ENCODE data around the gene ZBTB47. TPM values are rescaled to one million over a fixed set of nuclear protein-coding genes. Genes with fewer than 3 reads are reported as not detected.

ZBTB47 gene
- total RNA-seq, 1 donor = 41.3 TPM

DNA sequence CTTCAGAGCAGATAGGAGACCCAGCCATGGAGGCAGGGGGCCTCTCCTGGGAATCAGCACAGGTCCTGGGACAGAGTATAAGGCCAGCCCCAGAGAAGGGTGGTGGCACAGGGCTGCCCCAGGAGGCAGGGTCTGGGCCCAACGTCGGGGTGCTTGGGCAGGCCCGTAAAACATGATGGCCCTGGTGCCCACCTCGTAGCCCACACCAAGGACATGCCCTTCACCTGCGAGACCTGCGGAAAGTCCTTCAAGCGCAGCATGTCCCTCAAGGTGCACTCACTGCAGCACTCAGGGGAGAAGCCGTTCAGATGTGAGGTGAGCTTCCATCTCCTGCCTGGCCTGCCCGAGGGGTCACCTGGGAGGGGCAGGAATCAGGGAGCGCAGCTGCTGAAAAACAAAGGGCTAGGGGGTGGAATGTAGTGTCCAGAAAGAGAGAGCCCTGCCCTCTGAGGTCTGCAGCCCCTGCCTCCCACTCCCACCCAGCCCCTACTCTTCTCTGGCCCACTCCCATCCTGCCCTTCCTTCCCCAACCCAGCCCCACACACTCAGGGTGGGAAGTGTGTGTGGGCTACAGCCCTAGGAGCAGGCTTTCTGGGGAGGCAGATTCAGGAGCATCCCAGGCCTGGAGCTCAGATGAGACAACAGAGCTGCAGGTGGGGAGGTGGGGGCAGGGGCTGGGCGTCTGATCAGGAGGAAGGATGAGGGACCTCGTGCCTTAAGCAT, 9.5 kb downstream of the ZBTB47 start:
- no peaks in the 10 kb centered on the region for H3K9me3 ChIP-seq (ENCODE audit: low read depth, low read length)
- peaks cover 9% of the 10 kb centered on the region for H3K4me1 ChIP-seq (ENCODE audit: insufficient read depth, low read length)
- H3K27me3 ChIP-seq (ENCODE audit: insufficient read depth, low read length) = no peaks in the 10 kb centered on the region
- H3K27ac ChIP-seq (ENCODE audit: low read depth, low read length) = no peak overlapping the region
- peak; percentile 78 for DNase-seq (ENCODE audit: insufficient read length, low spot score, missing footprints)
- no peak overlapping the region for H3K4me2 ChIP-seq (ENCODE audit: insufficient read depth, low read length)
- no peak overlapping the region for H3K4me3 ChIP-seq (ENCODE audit: insufficient read depth, low read length)
- peaks cover 20% of the 10 kb centered on the region for H3K36me3 ChIP-seq (ENCODE audit: insufficient read depth, low read length)
- TF ChIP-seq, protein P1, sequence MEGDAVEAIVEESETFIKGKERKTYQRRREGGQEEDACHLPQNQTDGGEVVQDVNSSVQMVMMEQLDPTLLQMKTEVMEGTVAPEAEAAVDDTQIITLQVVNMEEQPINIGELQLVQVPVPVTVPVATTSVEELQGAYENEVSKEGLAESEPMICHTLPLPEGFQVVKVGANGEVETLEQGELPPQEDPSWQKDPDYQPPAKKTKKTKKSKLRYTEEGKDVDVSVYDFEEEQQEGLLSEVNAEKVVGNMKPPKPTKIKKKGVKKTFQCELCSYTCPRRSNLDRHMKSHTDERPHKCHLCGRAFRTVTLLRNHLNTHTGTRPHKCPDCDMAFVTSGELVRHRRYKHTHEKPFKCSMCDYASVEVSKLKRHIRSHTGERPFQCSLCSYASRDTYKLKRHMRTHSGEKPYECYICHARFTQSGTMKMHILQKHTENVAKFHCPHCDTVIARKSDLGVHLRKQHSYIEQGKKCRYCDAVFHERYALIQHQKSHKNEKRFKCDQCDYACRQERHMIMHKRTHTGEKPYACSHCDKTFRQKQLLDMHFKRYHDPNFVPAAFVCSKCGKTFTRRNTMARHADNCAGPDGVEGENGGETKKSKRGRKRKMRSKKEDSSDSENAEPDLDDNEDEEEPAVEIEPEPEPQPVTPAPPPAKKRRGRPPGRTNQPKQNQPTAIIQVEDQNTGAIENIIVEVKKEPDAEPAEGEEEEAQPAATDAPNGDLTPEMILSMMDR (IDR thresholded peaks at IDR 0.05; ENCODE audit: extremely low read depth, low read depth, low read length) = no peak
- H2AFZ ChIP-seq (ENCODE audit: low read length) = no peak overlapping the region
- H4K20me1 ChIP-seq (ENCODE audit: insufficient read depth, low read length) = peaks cover 30% of the 10 kb centered on the region
- H3K79me2 ChIP-seq (ENCODE audit: insufficient read depth, low read length) = no peaks in the 10 kb centered on the region

DNA sequence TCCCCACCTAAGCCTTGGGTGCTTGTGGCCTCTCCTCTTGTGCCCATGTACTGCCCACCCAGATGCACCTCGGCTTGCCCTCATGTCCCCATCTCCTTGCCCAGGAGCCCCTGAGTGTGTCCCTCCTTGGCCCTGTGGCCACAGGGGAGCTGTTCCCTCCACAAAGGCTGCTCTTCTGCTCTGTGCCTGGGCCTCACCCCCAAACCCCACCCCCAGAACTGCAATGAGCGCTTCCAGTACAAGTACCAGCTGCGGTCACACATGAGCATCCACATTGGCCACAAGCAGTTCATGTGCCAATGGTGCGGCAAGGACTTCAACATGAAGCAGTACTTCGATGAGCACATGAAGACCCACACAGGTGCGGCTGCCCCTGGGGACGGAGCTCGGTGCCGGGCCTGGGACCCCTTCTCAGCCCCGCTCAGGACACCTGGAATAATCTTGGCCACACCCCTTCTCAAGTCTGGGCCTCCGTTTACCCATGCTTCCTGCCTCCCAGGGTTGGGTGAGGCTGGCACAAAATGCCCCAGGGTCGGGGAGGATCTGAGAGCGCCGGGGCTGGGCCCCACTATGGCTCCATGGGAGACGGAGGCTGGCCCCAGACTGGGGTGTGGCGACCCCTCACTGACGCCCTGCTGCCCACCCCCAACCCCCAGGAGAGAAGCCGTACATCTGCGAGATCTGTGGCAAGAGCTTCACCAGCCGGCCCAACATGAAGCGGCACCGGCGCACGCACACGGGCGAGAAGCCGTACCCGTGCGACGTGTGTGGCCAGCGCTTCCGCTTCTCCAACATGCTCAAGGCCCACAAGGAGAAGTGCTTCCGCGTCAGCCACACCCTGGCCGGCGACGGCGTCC, 10.3 kb downstream of the ZBTB47 start:
- no peaks in the 10 kb centered on the region for H3K27me3 ChIP-seq (ENCODE audit: insufficient read depth, low read length)
- no peak overlapping the region for H3K27ac ChIP-seq (ENCODE audit: low read depth, low read length)
- no peaks in the 10 kb centered on the region for H3K79me2 ChIP-seq (ENCODE audit: insufficient read depth, low read length)
- TF ChIP-seq, protein P1 (IDR thresholded peaks at IDR 0.05; ENCODE audit: extremely low read depth, low read depth, low read length) = no peak
- DNase-seq (ENCODE audit: insufficient read length, low spot score, missing footprints) = peak; percentile 90
- peaks cover 14% of the 10 kb centered on the region for H3K36me3 ChIP-seq (ENCODE audit: insufficient read depth, low read length)
- H3K9me3 ChIP-seq (ENCODE audit: low read depth, low read length) = no peaks in the 10 kb centered on the region
- peaks cover 26% of the 10 kb centered on the region for H4K20me1 ChIP-seq (ENCODE audit: insufficient read depth, low read length)
- H3K4me3 ChIP-seq (ENCODE audit: insufficient read depth, low read length) = no peak overlapping the region
- H3K4me2 ChIP-seq (ENCODE audit: insufficient read depth, low read length) = no peak overlapping the region
- no peak overlapping the region for H2AFZ ChIP-seq (ENCODE audit: low read length)
- H3K4me1 ChIP-seq (ENCODE audit: insufficient read depth, low read length) = peaks cover 9% of the 10 kb centered on the region

DNA sequence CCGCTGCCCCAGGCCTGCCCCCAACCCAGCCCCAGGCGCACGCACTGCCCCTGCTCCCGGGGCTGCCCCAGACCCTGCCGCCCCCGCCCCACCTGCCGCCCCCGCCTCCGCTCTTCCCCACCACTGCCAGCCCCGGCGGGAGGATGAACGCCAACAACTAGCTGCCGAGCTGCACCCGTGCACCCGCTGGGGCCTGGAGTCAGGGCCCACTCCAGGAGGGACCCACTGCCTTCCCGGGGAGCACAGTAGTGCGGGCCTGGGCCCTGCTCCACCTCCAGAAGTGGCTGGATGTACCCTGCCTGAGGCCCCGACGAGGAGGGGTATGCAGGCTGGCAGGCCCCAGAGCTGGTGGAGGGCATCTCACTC, 10.9 kb downstream of the ZBTB47 start:
- no peak overlapping the region for H3K4me3 ChIP-seq (ENCODE audit: insufficient read depth, low read length)
- peaks cover 11% of the 10 kb centered on the region for H3K36me3 ChIP-seq (ENCODE audit: insufficient read depth, low read length)
- no peak overlapping the region for H3K4me2 ChIP-seq (ENCODE audit: insufficient read depth, low read length)
- TF ChIP-seq, protein P1 (IDR thresholded peaks at IDR 0.05; ENCODE audit: extremely low read depth, low read depth, low read length) = no peak
- H2AFZ ChIP-seq (ENCODE audit: low read length) = no peak overlapping the region
- H3K27me3 ChIP-seq (ENCODE audit: insufficient read depth, low read length) = no peaks in the 10 kb centered on the region
- peaks cover 9% of the 10 kb centered on the region for H3K4me1 ChIP-seq (ENCODE audit: insufficient read depth, low read length)
- DNase-seq (ENCODE audit: insufficient read length, low spot score, missing footprints) = no peak
- no peak overlapping the region for H3K27ac ChIP-seq (ENCODE audit: low read depth, low read length)
- H4K20me1 ChIP-seq (ENCODE audit: insufficient read depth, low read length) = peaks cover 25% of the 10 kb centered on the region
- no peaks in the 10 kb centered on the region for H3K9me3 ChIP-seq (ENCODE audit: low read depth, low read length)
- no peaks in the 10 kb centered on the region for H3K79me2 ChIP-seq (ENCODE audit: insufficient read depth, low read length)
